NB4 (cell line): ENCODE measurements around the gene NKX2-2.

Experiments used
- DNase-seq: peaks from one replicate; pipeline ENCODE4 v3.0.0; 2010; ENCODE audit warnings: low read depth
- H3K4me3 ChIP-seq: one replicate; pipeline ENCODE4 v1.5.1; 2011; ENCODE audit warnings: mild to moderate bottlenecking, low read depth, low read length, moderate library complexity
- CTCF ChIP-seq: IDR thresholded peaks from one replicate; pipeline ENCODE4 v1.5.1; 2012; ENCODE audit warnings: low read depth, low read length
- MYC ChIP-seq: IDR thresholded peaks from 2 replicates; pipeline ENCODE4 v1.6.1; 2011; ENCODE audit warnings: low read depth, low read length
- POLR2A ChIP-seq: IDR thresholded peaks from 2 replicates; pipeline ENCODE4 v1.6.1; 2011; ENCODE audit warnings: mild to moderate bottlenecking; ENCODE audit not compliant: insufficient read length; ENCODE audit errors: extremely low read depth
- TF ChIP-seq, protein P1 (sequence below): IDR thresholded peaks from 2 replicates; pipeline ENCODE4 v1.6.1; 2011; ENCODE audit warnings: low read depth, low read length

NKX2-2 gene

DNA sequence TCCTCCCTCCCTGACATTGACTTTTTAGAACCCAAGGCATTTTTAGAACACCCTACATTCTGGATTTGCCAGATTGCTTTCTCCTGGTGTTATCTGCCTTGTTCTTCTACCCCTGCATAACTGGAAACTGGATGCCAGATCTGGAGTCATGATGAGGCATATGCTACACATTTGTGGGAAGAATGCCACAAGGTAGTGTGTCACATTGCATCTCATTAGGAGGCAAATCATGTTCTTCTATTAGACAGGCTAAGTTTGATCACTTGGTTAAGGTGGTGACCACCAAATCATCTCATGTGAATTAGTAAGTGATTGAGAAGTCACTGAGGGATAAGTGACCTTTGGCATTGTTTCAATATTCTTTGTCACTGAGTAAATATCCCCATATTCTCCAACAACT, 12.9 kb upstream of the NKX2-2 start:
- no peak overlapping the region for H3K4me3 ChIP-seq
- TF ChIP-seq POLR2A (no peak), CTCF (no peak), MYC (no peak)
- TF ChIP-seq, protein P1, sequence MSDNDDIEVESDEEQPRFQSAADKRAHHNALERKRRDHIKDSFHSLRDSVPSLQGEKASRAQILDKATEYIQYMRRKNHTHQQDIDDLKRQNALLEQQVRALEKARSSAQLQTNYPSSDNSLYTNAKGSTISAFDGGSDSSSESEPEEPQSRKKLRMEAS: no peak
- no peak for DNase-seq

- H3K4me3 ChIP-seq: no peak overlapping the region
- no peak for DNase-seq
- TF ChIP-seq, protein P1: no peak
- no peak for TF ChIP-seq CTCF
- no peak for TF ChIP-seq MYC
- TF ChIP-seq POLR2A: no peak
Observed at GRCh38 chr20:21523895-21524294, 10.0 kb upstream of the NKX2-2 start.

- no peak overlapping the region for H3K4me3 ChIP-seq
- no peak for DNase-seq
Observed at GRCh38 chr20:21523281-21523868, 9.5 kb upstream of the NKX2-2 start.

DNA sequence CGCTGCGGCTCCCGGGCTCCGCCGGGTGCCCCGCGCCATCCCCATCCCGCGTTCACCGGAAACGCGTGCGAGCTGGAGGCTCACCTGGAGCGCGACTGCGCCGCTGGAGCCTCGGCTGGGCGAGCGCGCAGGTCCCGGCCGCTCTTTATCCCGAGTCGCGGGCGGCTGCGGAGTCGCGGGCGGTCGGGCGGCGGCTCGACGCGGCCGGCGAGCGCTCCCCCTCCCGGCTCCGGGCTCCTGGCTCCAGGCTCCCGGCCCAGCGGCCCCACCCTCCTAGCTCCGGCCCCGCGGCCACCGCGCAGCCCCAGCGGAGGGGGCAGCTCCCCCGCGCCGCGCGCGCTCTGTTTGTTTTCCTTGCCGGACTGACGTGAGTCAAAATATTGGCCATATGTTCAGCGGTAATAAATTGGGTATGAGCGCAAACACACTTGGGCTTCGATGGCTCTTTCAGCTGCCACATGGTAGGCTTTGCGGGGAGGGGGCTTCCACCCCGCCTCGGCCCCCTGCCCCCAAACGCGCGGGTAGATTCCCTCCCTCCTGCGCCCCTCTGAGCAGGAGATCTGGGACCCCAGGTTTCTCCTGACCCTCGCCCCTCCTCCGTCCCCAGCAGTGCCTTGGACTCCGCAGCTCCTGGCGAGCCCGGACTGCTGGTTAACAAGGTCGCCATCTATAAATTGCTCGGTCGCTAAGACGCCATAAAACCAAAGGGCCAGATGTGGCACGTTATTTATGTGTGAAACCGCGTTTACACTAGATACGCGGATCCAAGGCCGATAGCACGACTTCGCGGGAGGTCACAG, 8.8 kb upstream of the NKX2-2 start:
- DNase-seq: no peak

More at GRCh38 chr20:21523281-21523868, 9.5 kb upstream of the NKX2-2 start:
- TF ChIP-seq CTCF (no peak), MYC (no peak), POLR2A (no peak)
- TF ChIP-seq, protein P1: no peak

More for the DNA sequence above, 8.8 kb upstream of the NKX2-2 start:
- TF ChIP-seq CTCF (no peak), MYC (no peak), POLR2A (no peak)
- TF ChIP-seq, protein P1: no peak
- no peak overlapping the region for H3K4me3 ChIP-seq
